SK-N-SH (cell line): ENCODE data around the gene AP4M1. TPM values are rescaled to one million over a fixed set of nuclear protein-coding genes. Genes with fewer than 3 reads are reported as not detected.

Source experiments
- CTCF ChIA-PET: fragments of 300-600, 350-600 bp; formaldehyde crosslinking; extraction: SDS; loops from one replicate; lab custom pipeline; 2021; lab: Yijun Ruan, JAX
- POLR2A ChIA-PET: fragments of 350-600 bp; sonication (Branson Sonifier 250); formaldehyde crosslinking; extraction: SDS; loops from one replicate; lab custom pipeline; 2020; ENCODE audit warnings: antibody characterized with exemption, inconsistent platforms; lab: Yijun Ruan, JAX
- DNase-seq: peaks from one replicate; pipeline ENCODE4 v3.0.0; 2012
- H2AFZ ChIP-seq: fragments of 200-600 bp; sonication (generic); 2 replicates; pipeline ENCODE4 v1.8.1; 2016; ENCODE audit warnings: antibody characterized with exemption, mild to moderate bottlenecking, low read depth
- H3F3A ChIP-seq: fragments of 200-600 bp; sonication (generic); replicated peaks from 2 replicates; pipeline ENCODE3; 2016; ENCODE audit warnings: antibody characterized with exemption, mild to moderate bottlenecking; ENCODE audit not compliant: insufficient read depth
- H3K27ac ChIP-seq, 2 experiments: fragments of 200-500 bp in 1 of 2; fragments of 200-600 bp in 1 of 2; sonication (Bioruptor generic) in 1 of 2; sonication (generic), shearing (Covaris generic) in 1 of 2; 2 replicates each; pipeline versions ENCODE4 v1.5.1 to v1.6.1; 2014 to 2016; ENCODE audit warnings: low read depth in 2 of 2, inconsistent platforms in 1 of 2, low read length in 1 of 2, mild to moderate bottlenecking in 1 of 2, mixed read lengths in 1 of 2
- H3K27me3 ChIP-seq: fragments of 200-600 bp; sonication (generic), shearing (Covaris generic); 2 replicates; pipeline ENCODE4 v1.6.1; 2016; ENCODE audit warnings: mixed run types; ENCODE audit not compliant: insufficient read depth
- H3K36me3 ChIP-seq, 2 experiments: fragments of 200-500 bp in 1 of 2; fragments of 200-600 bp in 1 of 2; sonication (Bioruptor generic) in 1 of 2; sonication (generic) in 1 of 2; replicated peaks in 1 of 2; 2 replicates each; pipeline versions ENCODE3 to v1.5.1; 2014 to 2016; ENCODE audit warnings: low read length in 1 of 2, mild to moderate bottlenecking in 1 of 2; ENCODE audit not compliant: insufficient read depth in 2 of 2, control insufficient read depth in 1 of 2
- H3K4me1 ChIP-seq, 2 experiments: fragments of 200-500 bp in 1 of 2; fragments of 200-600 bp in 1 of 2; sonication (Bioruptor generic) in 1 of 2; sonication (generic), shearing (Covaris generic) in 1 of 2; 2 replicates each; pipeline versions ENCODE4 v1.5.1 to v1.6.1; 2014 to 2016; ENCODE audit warnings: low read depth in 1 of 2, low read length in 1 of 2, mixed run types in 1 of 2; ENCODE audit not compliant: insufficient read depth in 2 of 2, control insufficient read depth in 1 of 2
- H3K4me2 ChIP-seq: fragments of 200-600 bp; sonication (generic), shearing (Covaris generic); 2 replicates; pipeline ENCODE4 v1.6.1; 2017; ENCODE audit warnings: mixed run types
- H3K4me3 ChIP-seq, 2 experiments: fragments of 200-500 bp in 1 of 2; fragments of 200-600 bp in 1 of 2; sonication (Bioruptor generic) in 1 of 2; sonication (generic), shearing (Covaris generic) in 1 of 2; 2 replicates each; pipeline versions ENCODE4 v1.5.1 to v1.8.1; 2014 to 2016; ENCODE audit warnings: low read depth in 2 of 2, inconsistent platforms in 1 of 2, low read length in 1 of 2, mild to moderate bottlenecking in 1 of 2, mixed read lengths in 1 of 2, moderate library complexity in 1 of 2
- H3K79me2 ChIP-seq: fragments of 200-600 bp; sonication (generic); 2 replicates; pipeline ENCODE4 v1.8.1; 2017; ENCODE audit warnings: mild to moderate bottlenecking; ENCODE audit not compliant: insufficient read depth
- H3K9ac ChIP-seq: fragments of 200-600 bp; sonication (generic); 2 replicates; pipeline ENCODE4 v1.6.1; 2017; ENCODE audit warnings: mixed run types
- H3K9me2 ChIP-seq: fragments of 200-600 bp; sonication (generic); 2 replicates; pipeline ENCODE4 v1.6.1; 2017; ENCODE audit warnings: mixed run types
- H3K9me3 ChIP-seq: fragments of 200-600 bp; sonication (generic); 2 replicates; pipeline ENCODE4 v1.6.1; 2017; ENCODE audit warnings: mixed run types, mild to moderate bottlenecking, moderate library complexity
- H4K20me1 ChIP-seq: fragments of 200-600 bp; sonication (generic); 2 replicates; pipeline ENCODE4 v1.6.1; 2017; ENCODE audit warnings: mild to moderate bottlenecking, mixed run types; ENCODE audit not compliant: insufficient read depth
- CHD2 ChIP-seq: fragments of 150-350 bp; IDR thresholded peaks from 2 replicates; pipeline ENCODE4 v1.6.1; 2018; ENCODE audit warnings: low read length; ENCODE audit not compliant: partially characterized antibody
- CTCF ChIP-seq: fragments of 200-600 bp; sonication (generic); IDR thresholded peaks from 2 replicates; pipeline ENCODE4 v1.6.1; 2017; ENCODE audit warnings: antibody characterized with exemption, mild to moderate bottlenecking, moderate library complexity
- MEF2A ChIP-seq: IDR thresholded peaks from 2 replicates; pipeline ENCODE4 v1.4.0; 2012; ENCODE audit warnings: low read depth, borderline replicate concordance
- MXI1 ChIP-seq: IDR thresholded peaks from 2 replicates; pipeline ENCODE4 v1.6.1; 2012; ENCODE audit warnings: mild to moderate bottlenecking, low read depth, low read length, improper control_type of control experiment
- NRF1 ChIP-seq: IDR thresholded peaks from 2 replicates; pipeline ENCODE4 v1.6.1; 2012; ENCODE audit warnings: low read depth, mild to moderate bottlenecking, low read length
- TEAD4 ChIP-seq: IDR thresholded peaks from 2 replicates; pipeline ENCODE4 v1.4.0; 2012; ENCODE audit warnings: mild to moderate bottlenecking, borderline replicate concordance; ENCODE audit not compliant: insufficient read depth
- USF2 ChIP-seq: fragments of 150-350 bp; IDR thresholded peaks from 2 replicates; pipeline ENCODE4 v1.6.1; 2017; ENCODE audit warnings: antibody characterized with exemption, low read length, low read depth, borderline replicate concordance
- WGBS: methylation state at CpG from one replicate; pipeline ENCODE4 v1.1.6; 2017; ENCODE audit warnings: low lambda C conversion rate; 5-methylcytosine and 5-hydroxymethylcytosine counted together
- polyA plus RNA-seq, 3 experiments: library from polyadenylated mRNA; depleted of rRNA; stranded (reverse); fragments of >200 nt; gene quantifications; 2 replicates each; pipeline ENCODE4 v1.2.3, GENCODE V29; 2012
- TF ChIP-seq, protein P1 (sequence below): IDR thresholded peaks from 2 replicates; pipeline ENCODE4 v1.4.0; 2012; ENCODE audit warnings: low read depth, borderline replicate concordance
- TF ChIP-seq, protein P2 (sequence below): fragments of 150-350 bp; IDR thresholded peaks from 2 replicates; pipeline ENCODE4 v1.6.1; 2016; ENCODE audit warnings: mild to moderate bottlenecking, low read depth, low read length

Gene AP4M1
- polyA plus RNA-seq, 1 of the 3 experiments (the other 2 are of a cell fraction) = 35.0 TPM

- TF ChIP-seq, protein P1, sequence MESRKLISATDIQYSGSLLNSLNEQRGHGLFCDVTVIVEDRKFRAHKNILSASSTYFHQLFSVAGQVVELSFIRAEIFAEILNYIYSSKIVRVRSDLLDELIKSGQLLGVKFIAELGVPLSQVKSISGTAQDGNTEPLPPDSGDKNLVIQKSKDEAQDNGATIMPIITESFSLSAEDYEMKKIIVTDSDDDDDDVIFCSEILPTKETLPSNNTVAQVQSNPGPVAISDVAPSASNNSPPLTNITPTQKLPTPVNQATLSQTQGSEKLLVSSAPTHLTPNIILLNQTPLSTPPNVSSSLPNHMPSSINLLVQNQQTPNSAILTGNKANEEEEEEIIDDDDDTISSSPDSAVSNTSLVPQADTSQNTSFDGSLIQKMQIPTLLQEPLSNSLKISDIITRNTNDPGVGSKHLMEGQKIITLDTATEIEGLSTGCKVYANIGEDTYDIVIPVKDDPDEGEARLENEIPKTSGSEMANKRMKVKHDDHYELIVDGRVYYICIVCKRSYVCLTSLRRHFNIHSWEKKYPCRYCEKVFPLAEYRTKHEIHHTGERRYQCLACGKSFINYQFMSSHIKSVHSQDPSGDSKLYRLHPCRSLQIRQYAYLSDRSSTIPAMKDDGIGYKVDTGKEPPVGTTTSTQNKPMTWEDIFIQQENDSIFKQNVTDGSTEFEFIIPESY = 0 out of 2 replicates have a peak, but pooled peaks have one; percentile 85
- TF ChIP-seq USF2 (peak; percentile 9; the same call in 1 of the 2 replicates), MEF2A (no peak), MXI1 (peak; percentile 97), NRF1 (no peak), CTCF (peak; percentile 100)
These were observed 19.8 kb upstream of the AP4M1 start, which contains the start of gene ZNF3 (continued) for GRCh38 chr7:100081535-100082102.

GRCh38 chr7:100082978-100083377 lies 18.5 kb upstream of the AP4M1 start:
- ChIA-PET CTCF (interaction anchor here (1.0 to 8.5 kb wide), 11 partner anchors 12 to 506 kb away, joined by 3 to 59 read pairs (median 6); partner anchors contain the start of genes AP4M1 and MCM7), POLR2A (interaction anchor here (0.5 kb wide), 1 partner anchor 52 kb away, joined by 3 read pairs; no protein-coding TSS in a partner anchor)
- H3K27ac ChIP-seq = no peak overlapping the region
- peaks cover 38% of the 10 kb centered on the region for H3K79me2 ChIP-seq
- TF ChIP-seq CHD2 (no peak), TEAD4 (no peak), MXI1 (no peak)
- TF ChIP-seq, protein P2, sequence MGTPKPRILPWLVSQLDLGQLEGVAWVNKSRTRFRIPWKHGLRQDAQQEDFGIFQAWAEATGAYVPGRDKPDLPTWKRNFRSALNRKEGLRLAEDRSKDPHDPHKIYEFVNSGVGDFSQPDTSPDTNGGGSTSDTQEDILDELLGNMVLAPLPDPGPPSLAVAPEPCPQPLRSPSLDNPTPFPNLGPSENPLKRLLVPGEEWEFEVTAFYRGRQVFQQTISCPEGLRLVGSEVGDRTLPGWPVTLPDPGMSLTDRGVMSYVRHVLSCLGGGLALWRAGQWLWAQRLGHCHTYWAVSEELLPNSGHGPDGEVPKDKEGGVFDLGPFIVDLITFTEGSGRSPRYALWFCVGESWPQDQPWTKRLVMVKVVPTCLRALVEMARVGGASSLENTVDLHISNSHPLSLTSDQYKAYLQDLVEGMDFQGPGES = no peak
- TF ChIP-seq, protein P1 = no peak
- no peaks in the 10 kb centered on the region for H3K9me2 ChIP-seq
- H3K4me3 ChIP-seq = no peak overlapping the region
- no peak overlapping the region for H3K9ac ChIP-seq
- no peak for DNase-seq
- peaks cover 13 to 29% of the 10 kb centered on the region in 2 experiments; a peak in 3 of 4 replicates for H3K4me1 ChIP-seq
- H2AFZ ChIP-seq = no peak overlapping the region
- peaks cover 12 to 24% of the 10 kb centered on the region in 2 experiments for H3K36me3 ChIP-seq
- H3K4me2 ChIP-seq = no peak overlapping the region
- H3F3A ChIP-seq = peaks cover 18% of the 10 kb centered on the region
- peaks cover 16% of the 10 kb centered on the region; the same call in 1 of the 2 replicates for H4K20me1 ChIP-seq
- no peaks in the 10 kb centered on the region for H3K9me3 ChIP-seq
- WGBS = 88% methylated on average over 4 of the region's 4 CpGs
- H3K27me3 ChIP-seq = no peaks in the 10 kb centered on the region
